Stimulated activated CD8-positive, alpha-beta memory T cell treated with anti-CD3 and anti-CD28 coated beads, Interleukin-4, amount 100 ng/mL, for 4 hours (primary cell): ENCODE measurements around the gene FLVCR2.

ENCODE experiments used
- DNase-seq, 2 donors: peaks; one replicate each; pipeline ENCODE4 v3.0.0-alpha.2; 2020; ENCODE audit warnings: low read depth in 2 of 2, low spot score in 1 of 2

FLVCR2 gene

DNA sequence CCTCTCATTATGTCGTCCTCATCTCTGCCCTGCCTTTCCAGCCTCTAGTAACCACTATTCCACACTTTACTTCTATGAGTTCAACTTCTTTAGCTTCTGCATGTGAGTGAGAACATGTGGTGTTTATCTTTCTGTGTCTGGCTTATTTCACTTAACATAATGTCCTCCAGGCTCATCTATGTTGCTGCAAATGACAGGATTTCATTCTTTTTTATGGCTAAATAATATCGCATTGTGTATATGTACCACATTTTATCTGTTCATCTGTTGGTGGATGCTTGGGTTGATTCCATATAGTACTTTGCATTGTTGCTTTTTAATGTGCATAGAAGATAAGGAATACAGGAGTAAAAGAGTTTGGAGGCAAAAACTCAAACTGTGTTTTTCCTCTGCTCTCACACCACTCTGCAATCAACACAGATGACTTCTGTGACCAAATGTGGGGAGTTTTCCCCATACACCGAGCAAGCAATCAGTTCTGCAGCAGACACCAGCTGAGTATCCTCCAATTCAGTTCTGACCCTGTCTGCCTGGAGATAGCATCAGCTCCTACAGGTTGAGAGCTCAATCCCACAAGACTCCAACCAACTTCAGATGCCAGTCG is 24.6 kb upstream of the FLVCR2 start:
- no peak for DNase-seq

DNA sequence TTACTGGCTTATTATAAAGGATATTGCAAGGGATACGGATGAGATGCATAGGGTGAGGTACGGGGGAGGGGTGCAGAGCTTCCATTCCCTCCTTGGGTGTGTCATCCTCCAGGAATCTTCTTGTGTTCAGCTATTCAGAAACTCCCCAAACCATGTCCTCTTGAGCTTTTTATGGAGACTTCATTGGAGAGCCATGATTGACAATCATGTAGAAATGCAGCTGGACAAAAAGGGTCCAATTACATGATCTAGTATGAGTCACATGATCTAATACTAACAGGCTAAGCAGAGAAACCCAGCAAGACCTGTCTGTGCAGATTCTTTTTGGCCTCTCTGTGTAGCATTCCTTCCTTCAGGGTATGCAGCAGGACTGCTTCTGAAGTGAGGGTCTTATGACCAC is 23.9 kb upstream of the FLVCR2 start:
- DNase-seq, result no peak

DNA sequence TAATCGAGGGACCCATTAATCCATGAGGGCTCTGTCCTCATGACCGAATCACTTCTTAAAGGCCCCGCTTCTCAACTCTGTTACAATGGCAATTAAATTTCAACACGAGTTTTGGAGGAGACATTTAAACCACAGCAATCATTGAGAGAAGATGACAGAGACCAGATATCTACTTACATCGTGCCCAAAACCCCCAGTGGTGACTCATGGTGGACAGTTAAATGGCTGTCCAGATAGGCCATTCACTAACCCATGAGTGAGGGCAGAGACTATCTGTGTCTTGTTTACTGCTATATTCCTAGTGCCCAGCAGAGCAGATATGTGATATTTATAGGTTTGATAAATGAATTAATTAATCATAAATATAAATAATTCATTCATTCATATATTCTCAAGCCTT is 20.0 kb upstream of the FLVCR2 start:
- DNase-seq, result no peak

DNA sequence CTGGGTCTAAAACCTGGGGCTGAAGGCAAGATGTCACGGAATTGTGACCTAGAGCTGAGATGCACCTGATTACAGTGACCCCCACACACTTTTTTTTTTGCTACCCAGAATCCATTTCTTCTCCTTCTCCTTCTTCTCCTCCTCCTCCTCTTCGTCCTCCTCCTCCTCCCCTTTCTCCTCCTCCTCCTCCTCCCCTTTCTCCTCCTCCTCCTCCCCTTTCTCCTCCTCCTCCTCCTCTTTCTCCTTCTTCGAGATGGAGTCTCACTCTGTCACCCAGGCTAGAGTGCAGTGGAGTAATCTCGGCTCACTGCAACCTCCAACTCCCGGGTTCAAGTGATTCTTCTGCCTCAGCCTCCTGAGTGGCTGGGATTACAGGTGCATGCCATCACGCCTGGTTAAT is 19.4 kb upstream of the FLVCR2 start:
- DNase-seq, result no peak

DNA sequence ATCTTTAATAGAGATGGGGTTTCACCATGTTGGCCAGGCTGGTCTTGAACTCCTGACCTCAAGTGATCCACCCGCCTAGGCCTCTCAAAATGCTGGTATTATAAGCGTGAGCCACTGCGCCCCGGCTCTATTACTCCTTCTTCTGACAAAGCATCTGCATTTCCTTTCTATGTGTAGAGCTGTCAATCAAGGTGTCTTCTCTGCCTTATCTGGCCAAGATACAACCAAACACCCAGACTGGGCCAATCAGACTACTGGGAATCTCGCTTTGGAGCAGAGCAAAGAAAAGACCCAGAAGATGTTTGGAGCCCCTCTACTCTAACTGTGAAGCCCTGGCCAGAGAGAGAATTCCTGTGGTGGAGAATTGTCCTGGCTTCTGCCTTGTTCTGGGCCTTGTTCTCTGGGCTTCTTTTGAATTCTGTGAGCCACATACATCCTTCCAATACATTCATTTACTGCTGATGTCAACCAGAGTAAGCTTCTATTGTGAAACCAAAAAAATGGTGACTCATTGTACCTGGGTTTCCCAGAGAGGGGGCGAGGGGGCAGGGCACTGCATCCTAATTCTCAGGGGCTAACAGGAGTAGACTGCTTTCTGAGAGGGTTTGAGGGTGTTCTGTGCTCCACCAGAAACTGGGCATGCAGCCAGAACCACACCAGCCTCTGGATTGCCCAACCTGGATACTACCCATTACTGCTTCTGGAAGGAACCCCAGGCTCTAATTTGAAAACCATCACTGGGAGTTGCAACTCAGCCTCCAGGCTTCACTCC is 18.8 kb upstream of the FLVCR2 start:
- no peak for DNase-seq

DNA sequence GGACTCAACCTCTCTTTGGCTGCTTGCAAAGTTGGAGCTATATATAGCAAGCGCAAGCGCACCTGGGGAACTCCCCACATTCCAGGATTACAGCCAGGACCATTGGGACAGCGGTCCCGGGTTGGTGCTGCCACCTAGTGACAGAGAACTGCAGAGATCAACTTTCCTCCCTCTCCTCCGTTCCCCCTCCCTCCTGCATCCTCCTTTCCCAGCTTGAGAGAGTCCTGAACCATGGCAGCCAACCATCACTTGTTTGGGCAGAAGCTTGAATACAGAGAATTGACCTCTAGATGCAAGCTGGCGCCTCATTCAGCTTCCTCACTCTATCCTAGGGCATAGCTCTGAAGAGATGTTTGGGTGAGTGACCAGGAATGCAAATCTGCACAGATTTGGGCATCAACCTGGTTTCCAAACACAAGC is 17.4 kb upstream of the FLVCR2 start:
- no peak for DNase-seq

DNA sequence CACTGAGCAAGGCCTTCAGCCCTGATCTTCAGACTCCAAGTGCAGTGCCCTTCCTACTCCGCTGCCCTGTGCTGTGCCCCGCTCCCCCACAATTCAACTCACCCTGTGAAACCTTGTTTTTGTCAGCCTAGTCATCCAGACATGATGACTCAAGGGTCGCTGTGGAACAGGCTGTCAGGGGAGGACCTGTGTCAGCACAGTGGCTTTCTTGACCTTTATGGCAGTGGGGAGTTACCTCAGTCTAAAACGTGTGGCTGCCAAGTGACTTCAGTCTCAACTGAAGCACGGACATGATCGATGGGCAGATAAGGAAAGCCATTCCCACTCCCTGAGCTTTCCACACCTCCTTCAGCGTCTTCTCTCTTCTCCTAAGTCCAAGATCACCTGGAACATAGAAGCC is 16.3 kb upstream of the FLVCR2 start:
- DNase-seq, result no peak

DNA sequence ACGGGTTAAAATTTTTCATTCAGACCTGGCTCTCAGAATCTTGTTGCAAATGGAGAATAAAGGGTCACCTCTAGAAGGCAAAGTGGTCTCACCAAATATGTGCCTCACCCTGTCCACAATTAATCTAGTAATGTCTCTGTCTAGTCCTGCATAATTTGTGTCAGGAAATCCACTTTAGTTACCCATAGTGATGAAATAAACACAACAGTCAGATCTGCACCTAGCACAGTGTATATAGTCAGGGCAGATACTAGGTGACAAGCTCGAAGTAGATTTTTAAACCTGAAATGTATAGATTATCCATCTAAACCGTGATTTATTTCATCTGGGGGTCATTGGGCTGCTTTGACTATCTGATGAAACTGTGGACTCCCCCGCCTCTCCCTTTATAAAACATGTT is 15.9 kb upstream of the FLVCR2 start:
- DNase-seq, result no peak

DNA sequence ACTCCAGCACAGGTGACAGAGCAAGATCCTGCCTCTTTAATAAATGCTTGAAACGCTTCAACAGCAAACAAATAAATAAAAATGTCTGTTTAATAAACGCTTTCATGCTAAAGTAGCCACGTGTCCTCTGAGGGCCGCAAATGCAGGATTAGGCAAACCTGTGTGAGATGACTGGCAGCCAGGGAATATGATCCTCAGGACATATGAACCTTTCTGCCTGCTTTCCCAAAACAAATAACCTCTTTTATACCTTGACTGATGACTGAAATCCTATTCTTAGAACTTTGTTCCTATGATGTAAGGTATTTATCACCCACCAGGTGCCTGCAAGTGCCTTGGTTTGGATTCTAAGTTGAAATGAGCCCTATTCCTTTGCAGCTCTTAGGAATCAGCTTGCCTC is 14.5 kb upstream of the FLVCR2 start:
- no peak for DNase-seq

DNA sequence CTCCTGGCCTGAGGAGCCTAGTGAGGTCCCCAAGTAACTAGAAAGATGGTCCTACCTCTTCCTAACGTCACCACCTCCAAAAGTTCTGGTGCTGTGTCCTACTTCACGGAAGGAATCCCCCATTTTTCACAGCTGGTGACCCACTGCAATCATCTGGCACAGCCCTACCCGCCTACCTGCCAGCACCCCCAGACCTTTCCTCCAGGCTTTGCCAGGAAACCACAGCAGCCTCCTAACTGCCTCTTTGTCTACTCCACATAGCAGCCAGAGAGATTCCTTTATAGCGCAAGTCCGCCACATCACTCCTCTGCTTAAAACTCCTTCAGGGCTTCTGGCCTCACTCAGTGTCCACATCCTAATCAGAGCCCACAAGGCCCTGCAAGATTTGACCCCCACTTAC is 13.4 kb upstream of the FLVCR2 start:
- no peak for DNase-seq

DNA sequence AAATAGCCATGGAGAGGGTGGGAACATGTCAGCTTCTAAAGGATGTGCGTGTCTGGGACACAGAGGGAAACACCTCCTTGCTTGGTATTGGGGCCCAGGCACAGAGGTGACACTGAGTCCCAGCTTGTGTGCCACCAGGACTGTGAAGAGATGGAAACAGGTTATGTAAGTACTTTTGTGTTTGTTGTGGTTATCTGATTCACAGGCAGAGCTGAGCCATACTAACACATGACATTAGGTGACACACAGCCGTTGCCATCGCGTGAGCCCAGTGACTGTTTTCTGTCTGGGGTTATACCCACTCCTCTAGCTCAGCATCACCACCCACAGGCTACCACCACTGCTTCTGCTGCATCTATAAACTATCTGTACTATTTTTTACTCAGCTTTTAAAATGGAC is 12.1 kb upstream of the FLVCR2 start:
- DNase-seq, result peak in 1 of 2 donors; percentile 67

DNA sequence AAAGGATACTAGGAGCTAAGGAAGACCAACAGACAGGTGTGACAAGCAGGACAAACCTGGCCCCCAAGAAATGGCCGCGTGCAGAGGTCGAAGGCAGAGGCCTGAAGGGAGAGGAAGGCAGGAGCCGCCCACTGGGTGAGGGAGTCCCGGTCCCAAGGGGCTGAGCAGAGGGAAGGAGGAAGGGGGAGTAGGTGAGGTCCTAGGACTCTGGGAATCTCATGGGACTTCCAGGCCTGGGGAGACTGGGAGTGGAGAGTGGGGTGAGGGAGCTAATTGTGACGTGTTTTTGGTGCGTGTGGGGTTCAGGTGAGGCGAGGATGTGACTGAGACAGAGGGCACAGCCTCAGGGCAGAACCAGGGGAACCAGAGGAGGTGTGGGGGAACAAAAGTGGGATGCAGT is 11.7 kb upstream of the FLVCR2 start:
- no peak for DNase-seq

DNA sequence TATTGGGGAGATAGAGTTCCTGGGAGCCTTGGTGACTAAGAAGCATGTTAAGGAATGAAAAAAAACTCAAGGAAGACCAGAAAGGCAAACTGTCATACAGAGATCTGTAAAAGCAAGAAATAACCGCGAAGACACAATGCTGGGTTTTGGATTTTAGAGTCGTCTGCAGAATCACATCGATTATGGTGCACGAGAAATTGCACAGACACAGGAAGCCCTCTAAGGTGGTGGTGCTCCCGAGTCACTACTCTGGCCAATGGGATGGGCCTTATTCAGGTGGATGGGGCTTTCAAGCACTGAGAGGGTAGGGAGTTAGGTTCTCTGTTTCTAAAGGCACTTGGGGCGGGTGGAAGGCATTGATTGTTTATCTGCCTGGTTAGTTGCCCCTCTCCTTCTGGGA is 10.3 kb upstream of the FLVCR2 start:
- no peak for DNase-seq

DNA sequence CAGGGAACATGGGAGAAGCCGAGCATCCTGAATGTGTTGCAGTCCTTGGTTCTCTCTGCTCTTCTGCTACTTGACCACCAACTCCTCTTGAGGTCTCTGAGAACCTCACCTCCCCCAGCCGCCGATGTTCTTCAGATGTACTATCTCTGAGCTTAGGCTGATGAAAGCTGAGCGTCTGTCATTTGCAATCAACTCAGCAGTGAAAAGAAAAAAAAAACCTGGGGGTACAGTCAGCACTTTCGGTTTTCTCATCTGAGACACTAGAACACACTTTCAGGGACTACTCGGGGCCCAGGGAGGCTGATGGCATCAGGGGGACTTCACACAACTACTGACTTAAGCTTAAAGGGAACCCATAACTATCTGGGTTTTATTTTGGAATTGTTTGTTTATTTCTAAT is 9.6 kb upstream of the FLVCR2 start:
- DNase-seq, result no peak

DNA sequence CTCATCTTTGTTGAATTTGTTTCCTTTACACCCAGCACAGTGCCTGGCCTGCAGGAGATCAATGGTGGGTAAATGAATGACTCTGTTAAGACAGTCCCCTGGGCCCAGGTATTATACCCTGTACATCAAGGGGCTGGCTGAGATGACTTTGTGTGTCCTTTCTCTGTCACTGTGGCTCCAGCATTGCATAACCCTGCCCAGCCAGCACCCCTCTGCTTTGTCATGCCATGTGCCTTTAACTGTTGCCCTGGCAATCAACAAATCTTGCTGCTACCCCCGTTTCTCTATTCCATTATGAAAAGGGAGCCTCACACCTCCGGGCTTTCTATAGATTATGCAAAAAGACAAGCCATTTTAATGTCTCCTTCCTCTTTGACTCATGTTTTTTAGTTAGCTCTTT is 7.6 kb upstream of the FLVCR2 start:
- no peak for DNase-seq

DNA sequence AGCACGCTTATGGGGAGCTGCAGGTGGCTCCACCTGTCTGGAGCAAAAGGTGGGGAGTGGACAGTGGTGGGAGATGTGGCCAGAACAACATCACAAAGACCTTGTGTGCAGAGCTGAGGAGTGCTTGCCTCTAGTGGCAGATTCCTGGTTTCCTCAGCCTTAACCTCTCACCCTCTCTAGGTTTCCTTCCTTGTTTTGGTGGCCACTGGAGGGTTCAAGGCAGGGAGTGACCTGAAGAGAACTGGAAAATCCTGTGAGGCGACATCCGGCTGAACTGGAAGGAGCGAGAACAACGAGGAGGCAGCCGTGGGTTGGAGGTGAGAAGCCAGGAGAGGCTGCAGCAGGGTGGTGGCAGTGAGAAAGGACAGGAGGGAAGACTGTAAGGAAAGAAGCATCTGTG is 6.3 kb upstream of the FLVCR2 start:
- DNase-seq, result no peak

DNA sequence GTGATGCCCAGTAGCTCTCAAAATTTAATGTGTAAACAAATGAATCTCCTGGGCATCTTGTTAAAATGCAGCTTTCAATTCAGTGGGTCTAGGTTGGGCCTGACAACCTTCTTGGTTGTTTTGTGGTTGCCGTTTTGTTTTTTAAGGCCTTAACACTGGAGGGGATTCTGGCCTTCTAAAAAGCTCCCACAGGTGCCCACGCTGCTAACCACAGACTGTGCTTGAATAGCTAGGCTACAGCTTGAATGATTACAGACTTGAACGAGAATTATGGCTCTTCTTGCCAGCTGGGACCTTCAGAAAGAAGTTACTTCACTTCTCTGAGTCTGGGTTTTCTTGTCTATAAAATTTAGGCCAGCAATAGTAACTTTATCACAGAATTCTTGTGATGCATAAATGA is 1.3 kb upstream of the FLVCR2 start:
- no peak for DNase-seq

DNA sequence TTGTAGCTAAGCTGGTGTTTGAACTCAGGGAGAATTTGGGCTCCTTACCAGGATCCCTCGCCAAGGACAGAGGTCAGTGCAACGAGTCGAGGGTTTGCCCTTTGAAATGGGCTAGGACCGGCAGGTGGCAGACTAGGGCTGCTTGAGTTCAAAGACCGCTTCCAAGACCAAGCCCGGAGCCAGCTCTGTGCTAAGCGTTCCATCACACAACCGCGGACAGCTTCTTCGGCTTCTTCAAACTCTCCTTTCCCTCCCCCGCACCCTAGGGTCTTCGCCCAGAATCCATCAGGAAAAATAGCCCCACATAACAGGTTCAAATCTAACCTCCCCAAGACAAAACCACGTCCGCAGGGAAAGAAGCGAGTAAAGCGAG is 705 bp upstream of the FLVCR2 start:
- peak; percentile 42 to 46 for DNase-seq

DNA sequence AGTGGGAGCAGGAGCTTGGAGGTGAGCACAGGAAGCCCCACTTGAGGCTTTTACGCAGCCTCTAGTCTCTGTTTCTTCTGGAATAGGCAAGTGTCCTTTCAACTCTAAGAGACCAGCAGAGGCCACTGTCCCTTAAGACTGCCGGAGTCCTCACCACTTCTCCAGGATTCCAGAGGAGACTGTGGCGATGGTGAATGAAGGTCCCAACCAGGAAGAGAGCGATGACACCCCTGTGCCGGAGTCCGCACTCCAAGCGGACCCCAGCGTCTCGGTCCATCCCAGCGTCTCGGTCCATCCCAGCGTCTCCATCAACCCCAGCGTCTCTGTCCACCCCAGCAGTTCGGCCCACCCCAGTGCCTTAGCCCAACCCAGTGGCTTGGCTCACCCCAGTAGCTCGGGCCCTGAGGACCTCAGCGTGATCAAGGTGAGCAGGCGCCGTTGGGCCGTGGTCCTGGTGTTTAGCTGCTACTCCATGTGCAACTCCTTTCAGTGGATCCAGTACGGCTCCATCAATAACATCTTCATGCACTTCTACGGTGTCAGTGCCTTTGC is 442 bp downstream of the FLVCR2 start:
- DNase-seq, result no peak

DNA sequence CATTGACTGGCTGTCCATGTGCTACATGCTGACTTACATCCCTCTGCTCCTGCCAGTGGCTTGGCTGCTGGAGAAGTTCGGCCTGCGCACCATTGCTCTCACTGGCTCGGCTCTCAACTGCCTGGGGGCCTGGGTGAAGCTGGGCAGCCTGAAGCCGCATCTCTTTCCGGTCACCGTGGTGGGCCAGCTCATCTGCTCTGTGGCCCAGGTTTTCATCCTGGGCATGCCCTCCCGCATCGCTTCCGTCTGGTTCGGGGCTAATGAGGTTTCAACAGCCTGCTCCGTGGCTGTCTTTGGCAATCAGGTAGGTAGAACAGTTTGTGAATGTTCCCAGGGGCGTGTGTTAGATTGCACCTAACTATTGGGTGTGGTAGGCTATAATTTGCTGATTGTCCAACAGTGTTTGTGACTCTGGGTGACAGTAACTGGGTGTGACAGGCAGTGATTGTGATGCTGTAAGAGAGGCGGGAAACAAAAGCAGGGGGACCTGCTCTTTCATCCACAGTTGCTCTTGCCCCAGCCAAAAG is 981 bp downstream of the FLVCR2 start:
- DNase-seq, result no peak

DNA sequence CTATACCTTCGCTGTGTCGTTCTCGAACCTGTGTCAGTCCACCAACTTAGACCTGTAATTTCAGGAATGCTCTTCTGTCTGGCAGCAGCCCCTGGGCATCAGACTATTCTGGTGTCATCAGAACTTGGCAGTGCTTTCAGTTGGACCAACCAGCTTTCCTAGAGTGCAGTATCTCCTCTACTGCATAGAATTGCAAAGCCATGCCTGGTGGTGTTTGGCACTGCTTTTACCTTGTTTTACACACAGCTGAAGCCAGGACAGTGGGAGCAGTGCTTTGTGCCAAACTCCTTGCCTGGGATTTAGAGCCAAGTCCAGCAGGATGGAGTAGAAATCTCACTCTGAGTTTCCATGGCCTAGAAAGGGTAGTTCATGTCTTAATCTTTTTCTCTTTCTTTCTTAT is 1.5 kb downstream of the FLVCR2 start:
- no peak for DNase-seq

DNA sequence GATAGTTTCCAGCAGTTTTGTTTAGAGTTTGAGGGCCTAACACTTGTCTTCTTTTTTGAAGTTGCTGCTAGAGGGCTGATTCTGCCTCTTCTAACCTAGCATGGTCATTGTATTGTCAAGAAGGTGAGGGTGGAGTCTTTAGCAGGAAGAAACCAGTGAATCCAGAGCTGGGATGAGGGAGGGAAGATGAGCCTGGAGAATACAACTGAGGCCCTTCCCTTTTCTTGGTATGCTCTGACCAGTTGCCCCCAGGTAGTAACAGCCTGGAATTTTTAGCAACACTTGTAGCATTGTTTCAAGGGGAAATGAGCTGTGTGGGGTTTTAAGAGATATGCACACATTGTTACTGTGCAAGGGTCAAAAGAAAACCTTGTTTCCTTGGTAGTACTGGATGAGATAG is 9.0 kb downstream of the FLVCR2 start:
- no peak for DNase-seq

DNA sequence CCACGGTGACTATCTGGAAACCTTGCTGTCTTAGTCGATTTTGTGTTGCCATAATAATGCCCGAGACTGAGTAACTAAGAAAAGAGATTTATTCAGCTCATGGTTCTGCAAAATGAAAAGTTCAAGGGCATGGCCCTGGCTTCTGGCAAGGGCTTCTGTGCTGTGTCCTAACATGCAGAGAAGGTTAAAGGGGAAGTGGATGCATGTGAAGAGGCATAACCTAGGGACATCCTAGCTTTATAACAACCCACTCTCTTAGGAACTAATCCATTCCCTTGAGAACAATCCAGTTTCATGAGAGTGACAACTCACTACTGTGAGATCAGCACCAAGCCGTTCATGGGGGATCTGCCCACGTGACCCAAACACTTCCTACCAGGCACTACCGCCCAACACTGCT is 11.5 kb downstream of the FLVCR2 start:
- DNase-seq, result no peak
